Neural progenitor cell (in vitro differentiated cells): Measurements from ENCODE around the gene CYB5B. TPM values are rescaled to one million over a fixed set of nuclear protein-coding genes. Genes with fewer than 3 reads are reported as not detected.

Experiments
- DNase-seq: peaks from one replicate; pipeline ENCODE4 v3.0.0-alpha.2; 2016; ENCODE audit warnings: low spot score
- H2AFZ ChIP-seq: fragments of 200-600 bp; sonication (generic); replicated peaks from 2 replicates; pipeline ENCODE4 v1.6.1; 2016; ENCODE audit warnings: antibody characterized with exemption
- H3F3A ChIP-seq: fragments of 200-600 bp; sonication (generic); 2 replicates; pipeline ENCODE4 v1.6.1; 2016; ENCODE audit warnings: antibody characterized with exemption, low read depth
- H3K27ac ChIP-seq: fragments of 200-600 bp; sonication (generic); 2 replicates; pipeline ENCODE4 v1.5.1; 2016; ENCODE audit warnings: mild to moderate bottlenecking
- H3K27me3 ChIP-seq: fragments of 200-600 bp; sonication (generic); 2 replicates; pipeline ENCODE4 v1.6.1; 2016; ENCODE audit warnings: mild to moderate bottlenecking, moderate library complexity
- H3K36me3 ChIP-seq: fragments of 200-600 bp; sonication (generic); 2 replicates; pipeline ENCODE4 v1.5.1; 2016
- H3K4me1 ChIP-seq: fragments of 200-600 bp; sonication (generic); 2 replicates; pipeline ENCODE4 v1.6.1; 2016; ENCODE audit warnings: mixed run types
- H3K4me2 ChIP-seq: fragments of 200-600 bp; sonication (generic); 2 replicates; pipeline ENCODE4 v1.6.1; 2016
- H3K4me3 ChIP-seq: fragments of 200-600 bp; sonication (generic); 2 replicates; pipeline ENCODE4 v1.5.1; 2016
- H3K79me2 ChIP-seq: fragments of 200-600 bp; sonication (generic); 2 replicates; pipeline ENCODE4 v1.6.1; 2016; ENCODE audit warnings: low read depth
- H3K9ac ChIP-seq: fragments of 200-600 bp; sonication (generic); 2 replicates; pipeline ENCODE4 v1.6.1; 2016
- H3K9me3 ChIP-seq: fragments of 200-600 bp; sonication (generic); 2 replicates; pipeline ENCODE4 v1.5.1; 2016; ENCODE audit warnings: low read depth
- H4K20me1 ChIP-seq: fragments of 200-600 bp; sonication (generic); 2 replicates; pipeline ENCODE4 v1.6.1; 2016; ENCODE audit warnings: low read depth
- H3K27ac Mint-ChIP-seq: 3 replicates; pipeline ENCODE4 v1.8.0; 2021; ENCODE audit warnings: mixed read lengths
- H3K27me3 Mint-ChIP-seq: 2 replicates; pipeline ENCODE4 v1.8.0; 2022; ENCODE audit warnings: low read depth, mild to moderate bottlenecking, inconsistent platforms, moderate library complexity, mixed read lengths; ENCODE audit not compliant: insufficient read depth
- H3K36me3 Mint-ChIP-seq: 3 replicates; pipeline ENCODE4 v1.8.0; 2021; ENCODE audit warnings: mixed read lengths
- H3K4me1 Mint-ChIP-seq: 3 replicates; pipeline ENCODE4 v1.8.0; 2021; ENCODE audit warnings: mixed read lengths
- H3K4me3 Mint-ChIP-seq: 3 replicates; pipeline ENCODE4 v1.8.0; 2021; ENCODE audit warnings: mild to moderate bottlenecking, moderate library complexity, mixed read lengths
- H3K9me3 Mint-ChIP-seq: 3 replicates; pipeline ENCODE4 v1.8.0; 2020; ENCODE audit warnings: mixed read lengths
- CTCF ChIP-seq: fragments of 200-600 bp; sonication (generic); IDR thresholded peaks from 2 replicates; pipeline ENCODE4 v1.5.1; 2017; ENCODE audit warnings: antibody characterized with exemption, mild to moderate bottlenecking
- EZH2 ChIP-seq: fragments of 200-600 bp; sonication (generic); IDR thresholded peaks from 2 replicates; pipeline ENCODE4 v1.6.1; 2017; ENCODE audit warnings: antibody characterized with exemption, mild to moderate bottlenecking, moderate library complexity
- EZH2phosphoT487 ChIP-seq: fragments of 200-600 bp; sonication (generic); IDR thresholded peaks from 2 replicates; pipeline ENCODE4 v1.6.1; 2017; ENCODE audit warnings: antibody characterized with exemption
- total RNA-seq: library from RNA; depleted of rRNA; stranded (reverse); fragments of >200 nt; gene quantifications from 2 replicates; pipeline ENCODE4 v1.2.3, GENCODE V29; 2015; ENCODE audit warnings: low replicate concordance

The CYB5B gene
- total RNA-seq, 1 donor from 2014 or later = 108 TPM

- Histone ChIP-seq H3K4me3 (no peak overlapping the region), H2AFZ (peak overlapping the region; percentile 80), H3K36me3 (no peaks in the 10 kb centered on the region), H3K27ac (no peak overlapping the region), H3K9me3 (no peaks in the 10 kb centered on the region), H3K27me3 (no peaks in the 10 kb centered on the region), H3F3A (peaks cover 2% of the 10 kb centered on the region), H4K20me1 (no peaks in the 10 kb centered on the region), H3K4me1 (no peaks in the 10 kb centered on the region), H3K79me2 (no peaks in the 10 kb centered on the region), H3K9ac (no peak overlapping the region), H3K4me2 (no peak overlapping the region)
- H3K27ac Mint-ChIP-seq = no peak overlapping the region
- H3K4me3 Mint-ChIP-seq = no peak overlapping the region
- no peaks in the 10 kb centered on the region for H3K9me3 Mint-ChIP-seq
- TF ChIP-seq CTCF (no peak), EZH2phosphoT487 (no peak), EZH2 (no peak)
- no peak for DNase-seq
- H3K4me1 Mint-ChIP-seq = no peaks in the 10 kb centered on the region
- H3K27me3 Mint-ChIP-seq = no peaks in the 10 kb centered on the region
- no peaks in the 10 kb centered on the region for H3K36me3 Mint-ChIP-seq
Observed at GRCh38 chr16:69417520-69418199, 6.8 kb upstream of the CYB5B start.

GRCh38 chr16:69419956-69420355, 4.5 kb upstream of the CYB5B start:
- no peak overlapping the region for H2AFZ ChIP-seq

DNA sequence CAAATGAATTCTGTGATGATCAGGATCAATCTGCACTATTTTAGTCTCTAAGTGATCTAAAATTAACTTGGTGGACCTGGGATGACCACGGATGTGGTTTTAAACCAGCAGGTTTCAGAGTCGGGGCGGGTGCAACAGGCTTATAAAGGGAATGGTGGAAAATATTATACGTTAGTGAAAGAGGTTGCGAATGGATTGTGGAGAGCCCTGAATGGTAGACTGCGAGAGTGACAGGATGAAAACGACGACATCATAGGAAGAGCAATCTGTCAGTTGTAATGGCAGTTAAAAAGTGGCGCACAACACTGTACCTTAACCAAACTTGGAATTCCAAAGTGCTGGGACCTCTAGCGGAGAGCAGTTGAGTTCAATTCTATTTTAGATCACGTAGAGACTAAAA, 1.2 kb upstream of the CYB5B start:
- Histone ChIP-seq H3K9ac (no peak overlapping the region), H3K36me3 (peaks cover 11% of the 10 kb centered on the region), H3K79me2 (peaks cover 37% of the 10 kb centered on the region), H2AFZ (peak overlapping the region; percentile 12), H3K9me3 (no peaks in the 10 kb centered on the region), H3K4me3 (no peak overlapping the region), H3K27ac (no peak overlapping the region), H3F3A (peaks cover 18% of the 10 kb centered on the region), H3K4me2 (no peak overlapping the region), H3K27me3 (no peaks in the 10 kb centered on the region), H4K20me1 (no peaks in the 10 kb centered on the region), H3K4me1 (no peaks in the 10 kb centered on the region)
- TF ChIP-seq EZH2phosphoT487 = no peak
- TF ChIP-seq EZH2 = no peak
- no peak for TF ChIP-seq CTCF
- Mint-ChIP-seq H3K9me3 (no peaks in the 10 kb centered on the region), H3K4me1 (peaks cover 18% of the 10 kb centered on the region), H3K27me3 (no peaks in the 10 kb centered on the region), H3K27ac (no peak overlapping the region), H3K36me3 (peaks cover 13% of the 10 kb centered on the region), H3K4me3 (peak overlapping the region; percentile 54)
- no peak for DNase-seq

More at GRCh38 chr16:69419956-69420355, 4.5 kb upstream of the CYB5B start:
- no peaks in the 10 kb centered on the region for H3K27me3 Mint-ChIP-seq
- H3K9ac ChIP-seq = no peak overlapping the region
- H3K4me2 ChIP-seq = no peak overlapping the region
- H3K36me3 Mint-ChIP-seq = no peaks in the 10 kb centered on the region
- no peaks in the 10 kb centered on the region for H3K27me3 ChIP-seq
- TF ChIP-seq EZH2 (no peak), EZH2phosphoT487 (no peak), CTCF (no peak)
- H3K36me3 ChIP-seq = no peaks in the 10 kb centered on the region
- H3K9me3 Mint-ChIP-seq = no peaks in the 10 kb centered on the region
- H3K27ac Mint-ChIP-seq = no peak overlapping the region
- H3K4me3 Mint-ChIP-seq = no peak overlapping the region
- no peak overlapping the region for H3K27ac ChIP-seq
- peaks cover 4% of the 10 kb centered on the region for H3K79me2 ChIP-seq
- no peaks in the 10 kb centered on the region for H4K20me1 ChIP-seq
- no peaks in the 10 kb centered on the region for H3K9me3 ChIP-seq
- H3F3A ChIP-seq = peaks cover 15% of the 10 kb centered on the region
- H3K4me1 Mint-ChIP-seq = peaks cover 9% of the 10 kb centered on the region
- no peak overlapping the region for H3K4me3 ChIP-seq
- no peaks in the 10 kb centered on the region for H3K4me1 ChIP-seq
- no peak for DNase-seq
